ENCODE results near the gene REV1.
"Not testable (repeated sequence)": the region's sequence is repeated elsewhere in the genome, so short reads cannot be mapped to it uniquely, and the experiment has no call there.

REV1 gene

DNA sequence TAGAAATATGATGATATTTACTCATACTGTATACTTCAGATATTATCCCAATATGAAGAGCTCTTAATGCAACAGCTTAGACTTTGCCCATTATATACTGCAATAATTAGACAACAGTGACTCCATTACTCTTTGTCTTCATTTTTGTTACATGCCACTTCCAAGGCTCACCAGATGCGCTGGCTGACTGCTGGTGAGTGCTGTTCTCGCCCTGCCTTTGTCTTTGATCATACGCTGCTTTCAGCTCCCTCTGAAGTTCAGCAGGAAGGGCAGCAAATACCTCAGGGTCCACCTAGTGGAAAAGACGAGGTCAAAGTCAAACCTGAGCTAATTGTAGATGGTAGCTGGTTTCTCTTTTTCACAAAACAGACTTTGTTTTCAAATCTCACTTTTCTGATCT lies 86.3 kb downstream of the REV1 start:
- peak; percentile 20 for DNase-seq (ENCODE audit: low read depth)

DNA sequence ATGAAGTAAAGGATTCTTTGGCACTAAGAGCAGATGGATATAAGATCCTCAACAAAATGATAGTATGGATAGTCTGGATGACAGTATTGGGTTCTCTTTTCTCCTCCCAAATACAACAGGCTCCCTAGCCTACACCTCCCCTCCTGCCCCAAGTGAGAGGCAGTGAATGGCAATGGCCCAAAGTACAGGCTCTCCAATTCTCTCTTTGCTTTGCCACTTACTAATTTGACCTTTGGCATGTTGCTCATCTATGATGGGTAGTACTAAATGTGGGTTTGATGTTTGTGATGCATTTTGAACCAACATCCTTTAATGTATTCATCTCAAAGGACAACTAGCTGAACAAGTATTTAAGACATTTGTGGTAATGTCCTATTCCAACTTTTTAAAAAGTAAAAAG lies 86.7 kb downstream of the REV1 start:
- peak; percentile 56 for DNase-seq (ENCODE audit: low read depth)

DNA sequence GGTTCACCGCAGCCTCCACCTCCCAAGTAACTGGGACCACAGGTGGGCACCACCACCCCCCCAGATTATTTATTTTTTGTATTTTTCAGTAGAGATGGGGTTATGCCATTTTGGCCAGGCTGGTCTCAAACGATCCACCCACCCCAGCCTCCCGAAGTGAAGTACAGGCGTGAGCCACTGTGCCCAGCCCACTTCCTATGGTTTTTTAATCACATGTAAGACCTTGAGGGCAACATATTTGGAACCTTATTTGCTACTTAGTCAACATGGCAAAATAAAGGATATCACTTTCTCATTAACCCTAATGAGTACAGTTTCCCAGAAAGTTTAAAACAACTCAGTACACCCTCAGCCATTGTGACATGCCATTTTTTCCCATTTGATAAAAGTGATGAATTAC lies 88.0 kb downstream of the REV1 start:
- no peak for DNase-seq (ENCODE audit: low read depth)

GRCh38 chr2:99399795-99400194 lies 90.0 kb downstream of the REV1 start:
- no peak for DNase-seq (ENCODE audit: low read depth)

- DNase-seq (ENCODE audit: low read depth), result no peak
Observed at GRCh38 chr2:99399063-99399462, 90.8 kb downstream of the REV1 start.

GRCh38 chr2:99398303-99398702 lies 91.5 kb downstream of the REV1 start:
- DNase-seq (ENCODE audit: low read depth), result no peak

DNA sequence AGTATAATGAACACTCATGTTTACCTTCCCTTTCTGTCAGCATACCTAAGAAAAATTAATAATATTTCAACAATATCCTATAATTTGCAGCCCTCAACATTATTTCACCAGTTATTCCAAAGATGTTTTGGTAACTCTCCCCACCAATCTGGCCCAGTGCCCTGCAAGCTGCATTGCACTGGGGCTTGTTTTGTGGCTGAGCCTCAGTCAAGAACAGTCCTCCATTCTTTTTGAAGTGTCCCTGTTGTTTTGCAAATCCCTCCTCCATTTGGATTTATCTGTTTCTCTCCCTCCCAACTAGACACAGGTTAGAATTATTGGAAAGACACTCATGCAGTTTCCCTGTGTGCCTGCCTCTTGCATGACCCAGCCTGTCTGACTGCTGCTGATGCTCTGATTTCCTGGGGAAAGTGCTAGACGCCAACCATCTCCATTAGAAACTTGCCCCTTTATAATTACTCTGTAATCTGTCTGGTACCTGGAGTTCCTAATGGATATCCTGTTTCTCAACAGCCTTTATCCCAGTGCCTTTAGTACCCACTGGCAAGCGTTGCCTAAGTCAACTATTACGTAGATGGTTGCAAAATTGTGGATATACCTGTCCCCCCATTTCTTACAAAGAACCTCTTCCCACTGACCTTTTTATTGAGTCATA lies 92.4 kb downstream of the REV1 start:
- no peak for DNase-seq (ENCODE audit: low read depth)

- no peak for DNase-seq (ENCODE audit: low read depth)
Observed at GRCh38 chr2:99395589-99396130, 94.2 kb downstream of the REV1 start.

DNA sequence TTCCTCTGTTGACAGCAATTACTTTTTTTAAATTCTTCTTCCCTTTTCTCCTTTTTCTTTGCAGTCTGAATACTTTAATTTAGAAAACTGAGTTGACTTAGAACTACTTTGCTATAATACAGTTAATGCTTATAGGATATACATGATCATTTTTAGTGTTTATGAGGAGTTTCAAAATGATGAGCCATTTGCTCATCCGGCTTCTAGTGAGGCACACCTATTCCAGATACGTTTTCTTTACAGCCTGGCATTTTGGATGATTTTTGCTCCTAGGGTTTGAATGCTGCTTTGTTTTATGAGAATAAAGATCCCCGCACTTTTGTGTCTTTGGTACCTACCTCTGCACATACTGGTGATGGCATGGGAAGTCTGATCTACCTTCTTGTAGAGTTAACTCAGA lies 99.9 kb downstream of the REV1 start:
- peak; percentile 73 for DNase-seq (ENCODE audit: low read depth)

GRCh38 chr2:99389371-99389770 lies 100.4 kb downstream of the REV1 start:
- DNase-seq (ENCODE audit: low read depth), result peak; percentile 74

- no peak for DNase-seq (ENCODE audit: low read depth)
Observed at GRCh38 chr2:99388892-99389291, 100.9 kb downstream of the REV1 start.

DNA sequence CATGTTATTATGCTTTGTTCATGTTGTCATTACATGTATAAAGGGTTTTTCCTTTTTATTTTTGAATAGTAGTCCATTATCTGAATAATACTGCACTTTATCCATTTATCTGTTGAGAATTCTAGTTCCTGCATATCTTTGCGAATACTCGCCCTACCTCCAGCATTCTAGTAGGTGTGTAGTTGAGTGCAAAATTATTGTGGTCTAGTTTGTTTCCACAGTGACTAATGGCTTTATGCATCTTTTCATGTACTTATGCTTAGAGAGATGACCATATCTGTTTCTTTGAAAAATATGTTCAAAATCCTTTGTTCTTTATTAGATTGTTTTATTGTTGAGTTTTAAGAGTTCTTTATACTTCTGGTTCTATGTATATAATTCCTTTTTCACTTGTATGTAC lies 103.8 kb downstream of the REV1 start:
- DNase-seq (ENCODE audit: low read depth), result peak; percentile 37

GRCh38 chr2:99382143-99382542 lies 107.7 kb downstream of the REV1 start:
- no peak for DNase-seq (ENCODE audit: low read depth)

DNA sequence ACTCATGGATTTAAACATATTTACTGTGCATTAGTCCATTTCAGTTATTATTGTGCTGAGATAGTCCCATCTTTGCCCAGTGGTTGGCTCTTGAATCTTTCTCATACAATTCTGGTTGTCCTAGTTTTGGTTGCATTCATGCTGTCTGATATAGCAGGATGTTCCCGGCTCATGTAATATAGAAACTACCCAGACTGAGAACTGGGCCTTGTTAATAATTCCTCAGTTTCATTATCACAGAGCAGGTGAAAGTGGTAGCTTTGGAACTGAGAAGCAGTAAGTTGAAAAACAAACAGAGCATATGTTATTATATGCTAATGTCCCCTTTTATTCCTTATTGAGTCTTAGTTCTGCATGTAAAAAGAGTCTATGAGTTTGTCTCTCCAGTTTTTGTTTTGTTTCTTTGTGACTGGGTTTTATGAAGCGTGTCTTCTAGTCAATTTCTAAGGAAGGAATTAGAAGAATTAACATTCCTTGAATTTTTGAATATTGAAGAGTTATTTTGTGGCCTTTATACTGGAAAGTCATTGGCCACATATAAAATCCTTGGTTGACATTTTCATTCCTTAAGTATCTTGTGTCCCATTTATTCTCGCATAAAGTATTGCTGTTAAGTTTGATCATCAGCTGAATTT lies 109.3 kb downstream of the REV1 start:
- DNase-seq (ENCODE audit: low read depth), result no peak

DNA sequence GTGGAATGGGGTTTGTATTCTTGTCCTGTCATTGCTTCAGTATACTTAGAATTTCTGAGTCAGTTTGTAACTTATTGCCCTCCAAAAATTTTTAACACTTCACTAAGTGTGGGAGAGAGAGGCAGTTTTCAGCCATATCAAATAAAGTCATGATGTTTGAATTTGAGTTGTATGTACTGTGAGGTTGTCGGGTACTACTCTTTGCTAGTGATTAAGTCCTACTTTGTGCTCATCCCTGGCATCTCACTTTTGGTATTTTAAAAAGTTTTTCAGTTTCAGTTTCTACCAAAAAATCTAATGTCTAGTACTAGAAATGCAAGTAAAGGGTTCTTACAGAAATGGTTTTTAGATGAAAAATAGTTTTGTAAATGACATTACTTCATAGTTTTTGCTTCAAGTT lies 111.9 kb downstream of the REV1 start:
- DNase-seq (ENCODE audit: low read depth), result no peak

DNA sequence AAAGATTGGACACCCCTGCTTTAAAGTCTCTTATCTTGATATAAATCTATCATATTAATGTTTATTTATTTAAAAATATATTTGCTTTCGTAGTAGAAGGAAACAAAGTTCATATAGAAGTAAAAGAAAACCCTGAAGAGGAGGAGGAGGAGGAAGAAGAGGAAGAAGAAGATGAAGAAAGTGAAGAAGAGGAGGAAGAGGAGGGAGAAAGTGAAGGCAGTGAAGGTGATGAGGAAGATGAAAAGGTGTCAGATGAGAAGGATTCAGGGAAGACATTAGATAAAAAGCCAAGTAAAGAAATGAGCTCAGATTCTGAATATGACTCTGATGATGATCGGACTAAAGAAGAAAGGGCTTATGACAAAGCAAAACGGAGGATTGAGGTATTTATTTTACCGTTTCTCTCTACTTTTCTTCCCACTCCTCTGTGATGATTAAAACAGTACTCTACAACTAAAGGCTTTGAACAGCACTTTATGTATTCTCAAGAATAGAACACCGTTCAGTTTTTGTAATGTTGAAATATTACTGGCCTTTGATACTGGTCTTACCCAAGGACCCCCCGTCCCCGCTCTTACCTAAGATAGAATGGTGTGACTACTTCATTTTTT lies 113.5 kb downstream of the REV1 start:
- DNase-seq (ENCODE audit: low read depth), result no peak

GRCh38 chr2:99374747-99375146 lies 115.1 kb downstream of the REV1 start:
- no peak for DNase-seq (ENCODE audit: low read depth)

GRCh38 chr2:99373144-99373543 lies 116.7 kb downstream of the REV1 start:
- no peak for DNase-seq (ENCODE audit: low read depth)

DNA sequence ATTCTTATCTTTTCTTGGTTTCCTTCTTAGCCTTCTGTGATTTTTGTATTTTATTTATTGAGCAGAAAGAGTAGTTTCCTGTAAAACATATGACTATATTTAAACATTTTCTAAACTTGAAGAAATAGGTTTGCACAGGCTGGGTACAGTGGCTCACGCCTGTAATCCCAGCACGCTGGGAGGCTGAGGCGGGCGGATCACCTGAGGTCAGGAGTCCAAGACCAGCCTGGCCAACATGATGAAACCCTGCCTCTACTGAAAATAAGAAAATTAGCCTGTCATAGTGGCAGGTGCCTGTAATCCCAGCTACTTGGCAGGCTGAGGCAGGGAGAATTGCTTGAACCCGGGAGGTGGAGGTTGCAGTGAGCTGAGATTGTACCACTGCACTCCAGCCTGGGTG lies 121.0 kb downstream of the REV1 start:
- DNase-seq (ENCODE audit: low read depth), result not testable (repeated sequence)

- no peak for DNase-seq (ENCODE audit: low read depth)
Observed at GRCh38 chr2:99365661-99366060, 124.2 kb downstream of the REV1 start.

- DNase-seq (ENCODE audit: low read depth), result no peak
Observed at GRCh38 chr2:99356853-99357252, 133.0 kb downstream of the REV1 start.

DNA sequence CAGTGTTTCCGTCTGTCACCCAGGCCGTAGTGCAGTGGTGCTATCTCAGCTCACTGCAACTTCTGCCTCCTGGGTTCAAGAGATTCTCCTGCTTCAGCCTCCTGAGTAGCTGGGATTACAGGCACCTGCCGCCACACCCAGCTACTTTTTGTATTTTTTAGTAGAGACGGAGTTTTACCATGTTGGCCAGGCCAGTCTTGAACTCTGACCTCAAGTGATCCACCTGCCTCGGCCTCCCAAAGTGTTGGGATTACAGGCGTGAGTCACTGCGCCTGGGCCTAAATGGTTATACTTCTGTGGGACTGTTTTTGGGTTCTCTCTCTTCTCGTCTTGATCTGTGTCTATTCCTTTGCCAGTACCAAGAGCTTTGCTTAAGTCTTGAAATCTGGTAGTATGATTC lies 135.0 kb downstream of the REV1 start:
- not testable (repeated sequence) for DNase-seq (ENCODE audit: low read depth)

DNA sequence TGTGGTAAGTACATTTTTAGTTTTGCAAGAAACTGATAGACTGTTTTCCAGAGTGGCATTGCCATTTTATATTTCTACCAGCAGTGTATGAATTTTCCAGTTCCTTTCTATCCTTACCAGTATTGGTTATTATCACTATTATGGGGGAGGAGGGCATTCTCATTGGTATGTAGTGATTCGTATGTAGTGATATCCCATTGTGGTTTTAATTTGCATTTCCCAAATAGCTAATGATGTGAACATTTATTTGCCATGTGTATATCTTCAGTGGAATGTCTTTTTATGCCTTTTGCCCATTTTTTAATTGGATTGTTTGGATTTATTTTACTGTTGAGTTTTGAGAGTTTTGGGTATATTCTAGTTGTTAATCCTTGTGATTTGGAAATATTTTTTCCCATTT lies 135.7 kb downstream of the REV1 start:
- peak; percentile 54 for DNase-seq (ENCODE audit: low read depth)

Measured in ELR (cell line).